GM06990 (cell line): ENCODE results near the gene SPRR1B.
"Not testable (repeated sequence)": the region's sequence is repeated elsewhere in the genome, so short reads cannot be mapped to it uniquely, and the experiment has no call there.

ENCODE experiments used
- DNase-seq: peaks from one replicate; pipeline ENCODE4 v3.0.0-alpha.2; 2011; ENCODE audit not compliant: insufficient read length; ENCODE audit errors: extremely low read depth
- H3K27me3 ChIP-seq: replicated peaks from 2 replicates; pipeline ENCODE4 v1.6.0; 2011; ENCODE audit warnings: low read length; ENCODE audit not compliant: control insufficient read depth, insufficient read depth
- H3K36me3 ChIP-seq: 2 replicates; pipeline ENCODE4 v1.5.1; 2011; ENCODE audit warnings: low read length; ENCODE audit not compliant: control insufficient read depth, insufficient read depth
- H3K4me3 ChIP-seq: replicated peaks from 2 replicates; pipeline ENCODE4 v1.5.1; 2011; ENCODE audit warnings: low read depth, mild to moderate bottlenecking, control low read depth, low read length
- CTCF ChIP-seq: IDR thresholded peaks from 2 replicates; pipeline ENCODE4 v1.5.1; 2011; ENCODE audit warnings: low read length, control low read depth, mild to moderate bottlenecking, inconsistent platforms; ENCODE audit not compliant: insufficient read depth, poor library complexity, severe bottlenecking

Gene SPRR1B

GRCh38 chr1:153000294-153000693, 30.7 kb upstream of the SPRR1B start:
- Histone ChIP-seq H3K4me3 (no peak overlapping the region), H3K36me3 (no peaks in the 10 kb centered on the region), H3K27me3 (peaks cover 2% of the 10 kb centered on the region; the same call in 1 of the 2 replicates)
- no peak for TF ChIP-seq CTCF
- DNase-seq = no peak

- DNase-seq = no peak
- Histone ChIP-seq H3K4me3 (no peak within 1 kb of the TSS), H3K36me3 (no peaks in the 10 kb centered on the region), H3K27me3 (peaks cover 2% of the 10 kb centered on the region; the same call in 1 of the 2 replicates)
- TF ChIP-seq CTCF = no peak
Observed at GRCh38 chr1:153001382-153001781, 29.6 kb upstream of the SPRR1B start, which contains the start of gene SPRR3. SPRR3 (plus strand) TSS chr1:153001749; CDS start chr1:153003021, 1,272 bp downstream.

GRCh38 chr1:153011235-153011758, 19.7 kb upstream of the SPRR1B start:
- not testable (repeated sequence) for H3K36me3 ChIP-seq, H3K4me3 ChIP-seq, DNase-seq, H3K27me3 ChIP-seq

GRCh38 chr1:153021829-153022228, 9.2 kb upstream of the SPRR1B start:
- H3K4me3 ChIP-seq, DNase-seq, H3K36me3 ChIP-seq: not testable (repeated sequence)

GRCh38 chr1:153022340-153022739, 8.7 kb upstream of the SPRR1B start:
- not testable (repeated sequence) for H3K4me3 ChIP-seq, H3K27me3 ChIP-seq, H3K36me3 ChIP-seq, DNase-seq

More at GRCh38 chr1:153021829-153022228, 9.2 kb upstream of the SPRR1B start:
- not testable (repeated sequence) for H3K27me3 ChIP-seq

- H3K27me3 ChIP-seq = no peaks in the 10 kb centered on the region; the same call in 1 of the 2 replicates
- no peak overlapping the region for H3K4me3 ChIP-seq
- no peak for TF ChIP-seq CTCF
- no peaks in the 10 kb centered on the region for H3K36me3 ChIP-seq
- no peak for DNase-seq
Observed at GRCh38 chr1:153023109-153023508, 7.9 kb upstream of the SPRR1B start.

- Histone ChIP-seq H3K36me3 (no peaks in the 10 kb centered on the region), H3K4me3 (no peak overlapping the region), H3K27me3 (no peaks in the 10 kb centered on the region)
- no peak for DNase-seq
- no peak for TF ChIP-seq CTCF
Observed at GRCh38 chr1:153024413-153024812, 6.6 kb upstream of the SPRR1B start.
